Naive thymus-derived CD4-positive, alpha-beta T cell (primary cell): ENCODE measurements around the gene ASS1. TPM values are rescaled to one million over a fixed set of nuclear protein-coding genes. Genes with fewer than 3 reads are reported as not detected.

Source experiments
- ATAC-seq: fragments of 150-1000 bp; cut with Tn5 transposase; 2 replicates; pipeline ENCODE4 v1.10.0; 2021; ENCODE audit warnings: mild to moderate bottlenecking, moderate library complexity
- CTCF ChIA-PET: fragments of 350-600 bp; sonication (Branson Sonifier 250); formaldehyde crosslinking; loops from one replicate; lab custom pipeline; 2021; ENCODE audit warnings: antibody characterized with exemption; lab: Charles Lee
- POLR2A ChIA-PET: fragments of 350-600 bp; sonication (Branson Sonifier 250); formaldehyde crosslinking; loops from one replicate; lab custom pipeline; 2021; ENCODE audit warnings: antibody characterized with exemption, inconsistent platforms; lab: Charles Lee
- DNase-seq, 9 donors: peaks; one replicate each; pipeline versions ENCODE4 v3.0.0 to v3.0.0-alpha.2; 2020 to 2022; ENCODE audit warnings: mixed read lengths in 1 of 9
- H3K27ac ChIP-seq: one replicate; pipeline ENCODE4 v1.7.0; 2013; ENCODE audit warnings: mild to moderate bottlenecking, low read depth, low read length, moderate library complexity
- H3K27me3 ChIP-seq, 2 donors: one replicate each; pipeline ENCODE4 v1.7.0; 2013; ENCODE audit warnings: low read length in 2 of 2, mild to moderate bottlenecking in 2 of 2, moderate library complexity in 2 of 2; ENCODE audit not compliant: control insufficient read depth in 2 of 2, insufficient read depth in 2 of 2
- H3K36me3 ChIP-seq, 3 experiments: 1 replicate in 2 of 3; 2 replicates in 1 of 3; pipeline ENCODE4 v1.7.0; 2013; ENCODE audit warnings: low read length in 3 of 3, mild to moderate bottlenecking in 3 of 3, moderate library complexity in 1 of 3; ENCODE audit not compliant: insufficient read depth in 3 of 3, control insufficient read depth in 2 of 3
- H3K4me1 ChIP-seq, 2 donors: one replicate each; pipeline ENCODE4 v1.7.0; 2013; ENCODE audit warnings: low read length in 2 of 2, mild to moderate bottlenecking in 2 of 2, moderate library complexity in 1 of 2; ENCODE audit not compliant: control insufficient read depth in 2 of 2, insufficient read depth in 2 of 2
- H3K4me3 ChIP-seq: 2 replicates; pipeline ENCODE4 v1.7.0; 2013; ENCODE audit warnings: mild to moderate bottlenecking, low read length
- H3K9me3 ChIP-seq, 3 experiments: 1 replicate in 2 of 3; 2 replicates in 1 of 3; pipeline ENCODE4 v1.7.0; 2013; ENCODE audit warnings: low read length in 3 of 3; ENCODE audit not compliant: control insufficient read depth in 2 of 3
- H3K27ac Mint-ChIP-seq, 9 donors: one replicate each; pipeline ENCODE4 v1.8.0; 2020 to 2022; ENCODE audit warnings: mixed read lengths in 9 of 9, mild to moderate bottlenecking in 8 of 9, moderate library complexity in 5 of 9, inconsistent platforms in 2 of 9
- H3K27me3 Mint-ChIP-seq, 5 donors: one replicate each; pipeline ENCODE4 v1.8.0; 2021 to 2022; ENCODE audit warnings: mixed read lengths in 5 of 5, mild to moderate bottlenecking in 1 of 5
- H3K36me3 Mint-ChIP-seq, 5 donors: one replicate each; pipeline ENCODE4 v1.8.0; 2020 to 2022; ENCODE audit warnings: mixed read lengths in 5 of 5, mild to moderate bottlenecking in 3 of 5, inconsistent platforms in 1 of 5
- H3K4me1 Mint-ChIP-seq, 7 donors: one replicate each; pipeline ENCODE4 v1.8.0; 2020 to 2022; ENCODE audit warnings: mixed read lengths in 7 of 7, mild to moderate bottlenecking in 3 of 7, inconsistent platforms in 1 of 7
- H3K4me3 Mint-ChIP-seq, 10 donors: one replicate each; pipeline ENCODE4 v1.8.0; 2020 to 2022; ENCODE audit warnings: mild to moderate bottlenecking in 10 of 10, mixed read lengths in 10 of 10, moderate library complexity in 6 of 10, inconsistent platforms in 2 of 10
- H3K9me3 Mint-ChIP-seq, 11 donors: one replicate each; pipeline ENCODE4 v1.8.0; 2020 to 2022; ENCODE audit warnings: mixed read lengths in 11 of 11, mild to moderate bottlenecking in 4 of 11, inconsistent platforms in 1 of 11, moderate library complexity in 1 of 11
- intact Hi-C, 2 donors: fragments of 100-400 bp; cut with micrococcal nuclease; formaldehyde crosslinking; loops; one replicate each; pipeline ENCODE4 v1.15.1; 2023
- polyA plus RNA-seq, 2 donors: library from polyadenylated mRNA; unstranded; fragments of 300-500 nt; fragmentation: Illumina TruSeq; gene quantifications; one replicate each; pipeline ENCODE4 v1.2.3, GENCODE V29; 2021
- total RNA-seq, 6 experiments: library from RNA in 5 of 6; stranded (reverse) in 5 of 6; gene quantifications; 1 replicate in 5 of 6; 2 replicates in 1 of 6; pipeline ENCODE4 v1.2.3 and lab custom pipeline; 2021 to 2026

ASS1 gene
- total and polyA plus RNA-seq, 7 experiments from 2014 or later: 0.50 to 5.8 TPM; not detected in 5

DNA sequence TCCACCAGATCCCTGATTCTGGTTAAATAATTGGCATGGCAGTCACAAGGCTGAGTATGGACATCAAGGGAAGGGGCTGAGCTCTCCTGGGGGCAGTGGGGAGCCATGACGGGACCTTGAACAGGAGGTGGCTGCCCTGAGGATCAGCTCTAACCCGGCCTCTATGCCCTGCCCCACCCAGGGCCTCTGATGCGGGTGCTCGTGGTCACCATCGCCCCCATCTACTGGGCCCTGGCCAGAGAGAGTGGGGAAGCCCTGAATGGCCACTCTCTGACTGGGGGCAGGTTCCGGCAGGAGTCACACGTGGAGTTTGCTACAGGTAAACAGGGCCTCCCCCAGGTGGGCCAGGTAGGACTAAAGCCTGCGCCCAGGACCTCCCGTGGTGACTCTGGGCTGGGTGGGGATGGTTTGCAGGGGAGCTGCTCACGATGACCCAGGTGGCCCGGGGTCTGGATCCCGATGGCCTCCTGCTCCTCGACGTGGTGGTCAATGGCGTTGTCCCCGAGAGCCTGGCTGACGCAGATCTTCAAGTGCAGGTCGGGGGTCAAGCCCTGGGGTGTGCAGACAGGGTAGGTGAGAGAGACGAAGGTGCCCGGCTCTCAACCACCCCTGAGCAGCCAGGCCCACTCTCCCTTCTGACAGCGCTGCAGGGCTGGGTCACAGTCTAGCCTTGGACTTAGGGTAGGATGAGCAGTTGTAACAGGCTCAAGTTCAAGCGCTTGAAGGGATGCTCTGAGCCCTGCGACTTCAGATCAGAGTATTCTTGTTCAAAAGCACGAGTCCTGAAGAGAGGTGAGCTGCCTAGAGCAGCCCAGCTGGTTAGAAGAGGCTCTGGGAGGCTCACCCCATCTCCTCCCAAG, 19.9 kb upstream of the ASS1 start:
- Mint-ChIP-seq H3K4me3 (no peak overlapping the region), H3K36me3 (no peaks in the 10 kb centered on the region), H3K4me1 (no peaks in the 10 kb centered on the region), H3K27me3 (peaks cover 0 to 6% (median 3%) of the 10 kb centered on the region in 5 donors), H3K27ac (no peak overlapping the region), H3K9me3 (peaks cover 0 to 2% (median 0%) of the 10 kb centered on the region in 11 donors)
- H3K9me3 ChIP-seq: no peaks in the 10 kb centered on the region
- H3K4me3 ChIP-seq: no peak overlapping the region
- no peaks in the 10 kb centered on the region for H3K27me3 ChIP-seq
- intact Hi-C loops: no loop called here
- POLR2A ChIA-PET: no interaction called here
- CTCF ChIA-PET: no interaction called here
- ATAC-seq: peak; percentile 12
- no peaks in the 10 kb centered on the region for H3K4me1 ChIP-seq
- H3K27ac ChIP-seq: no peak overlapping the region
- no peak for DNase-seq
- no peaks in the 10 kb centered on the region for H3K36me3 ChIP-seq

DNA sequence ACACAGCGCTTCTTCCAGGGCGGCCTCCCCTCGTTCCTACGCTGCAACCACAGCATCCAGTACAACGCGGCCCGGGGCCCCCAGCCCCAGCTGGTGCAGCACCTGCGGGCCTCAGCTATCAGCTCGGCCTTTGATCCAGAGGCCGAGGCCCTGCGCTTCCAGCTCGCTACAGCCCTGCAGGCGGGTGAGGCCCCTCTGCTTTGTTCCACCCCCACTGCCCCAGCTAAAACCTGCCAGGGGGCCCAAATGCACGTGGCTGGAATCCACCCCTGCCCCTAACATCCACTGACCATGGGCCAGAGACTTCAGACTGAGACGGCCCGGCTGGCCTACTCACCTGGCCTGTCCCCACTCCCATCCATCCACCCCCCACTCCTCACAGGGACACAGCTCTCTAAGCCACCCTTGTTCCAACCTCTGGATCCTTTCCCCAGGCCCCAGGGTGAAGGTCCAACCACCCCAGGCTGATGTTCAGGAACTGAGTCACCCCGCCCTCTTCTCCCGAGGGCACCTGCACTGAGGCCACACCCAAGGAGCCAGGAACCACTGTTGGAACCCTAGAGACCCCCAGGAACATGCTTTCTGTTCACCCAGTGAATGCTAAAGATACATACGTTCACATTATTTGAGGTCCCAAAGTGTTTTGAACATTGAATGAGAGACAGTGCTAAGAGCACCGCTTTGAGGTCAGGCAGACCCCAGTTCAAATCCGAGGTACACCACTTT, 18.9 kb upstream of the ASS1 start:
- Histone ChIP-seq H3K36me3 (no peaks in the 10 kb centered on the region), H3K4me3 (no peak overlapping the region), H3K27me3 (no peaks in the 10 kb centered on the region), H3K9me3 (no peaks in the 10 kb centered on the region), H3K4me1 (no peaks in the 10 kb centered on the region), H3K27ac (no peak overlapping the region)
- Mint-ChIP-seq H3K27me3 (peaks cover 0 to 11% (median 4%) of the 10 kb centered on the region in 5 donors), H3K4me1 (no peaks in the 10 kb centered on the region), H3K4me3 (no peak overlapping the region), H3K27ac (no peak overlapping the region), H3K36me3 (no peaks in the 10 kb centered on the region), H3K9me3 (peaks cover 0 to 3% (median 0%) of the 10 kb centered on the region in 11 donors)
- ATAC-seq: no peak
- ChIA-PET CTCF (no interaction called here), POLR2A (no interaction called here)
- DNase-seq: no peak
- intact Hi-C loops: no loop called here

DNA sequence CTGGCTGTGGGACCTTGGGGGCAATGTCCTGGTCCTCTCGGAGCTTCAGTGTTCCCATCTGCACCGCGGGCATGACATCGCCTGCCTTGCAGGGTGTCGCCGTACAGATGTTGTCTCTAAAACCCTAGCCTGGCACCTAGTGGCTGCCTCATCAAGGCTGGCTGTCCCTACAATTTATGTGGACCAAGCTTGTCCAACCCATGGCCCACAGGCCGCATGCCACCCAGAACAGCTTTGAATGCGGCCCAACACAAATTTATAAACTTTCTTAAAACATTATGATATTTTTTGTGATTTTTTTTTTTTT, 18.3 kb upstream of the ASS1 start:
- no peak for ATAC-seq
- Histone ChIP-seq H3K36me3 (no peaks in the 10 kb centered on the region), H3K9me3 (no peaks in the 10 kb centered on the region), H3K4me1 (no peaks in the 10 kb centered on the region), H3K27ac (no peak overlapping the region), H3K27me3 (no peaks in the 10 kb centered on the region), H3K4me3 (no peak overlapping the region)
- Mint-ChIP-seq H3K27me3 (peaks cover 0 to 11% (median 4%) of the 10 kb centered on the region in 5 donors), H3K4me1 (no peaks in the 10 kb centered on the region), H3K9me3 (peaks cover 0 to 3% (median 0%) of the 10 kb centered on the region in 11 donors), H3K36me3 (no peaks in the 10 kb centered on the region), H3K27ac (no peak overlapping the region), H3K4me3 (no peak overlapping the region)
- intact Hi-C loops: no loop called here
- ChIA-PET POLR2A (no interaction called here), CTCF (no interaction called here)
- DNase-seq: no peak

- Histone ChIP-seq H3K4me1 (no peaks in the 10 kb centered on the region), H3K9me3 (no peaks in the 10 kb centered on the region), H3K27me3 (no peaks in the 10 kb centered on the region), H3K36me3 (no peaks in the 10 kb centered on the region), H3K27ac (no peak overlapping the region), H3K4me3 (no peak overlapping the region)
- no peaks in the 10 kb centered on the region for H3K36me3 Mint-ChIP-seq
- ChIA-PET POLR2A (no interaction called here), CTCF (no interaction called here)
- H3K4me3 Mint-ChIP-seq: no peak overlapping the region
- H3K4me1 Mint-ChIP-seq: no peaks in the 10 kb centered on the region
- H3K9me3 Mint-ChIP-seq: peaks cover 0 to 3% (median 0%) of the 10 kb centered on the region in 11 donors
- ATAC-seq (no peak), DNase-seq (no peak)
- no peak overlapping the region for H3K27ac Mint-ChIP-seq
- intact Hi-C loops: no loop called here
- peaks cover 0 to 12% (median 4%) of the 10 kb centered on the region in 5 donors for H3K27me3 Mint-ChIP-seq
These were observed 17.9 kb upstream of the ASS1 start for GRCh38 chr9:130426883-130427282.

- Mint-ChIP-seq H3K4me1 (peaks cover 0 to 1% (median 0%) of the 10 kb centered on the region in 7 donors), H3K27ac (no peak overlapping the region), H3K9me3 (peaks cover 0 to 3% (median 0%) of the 10 kb centered on the region in 11 donors), H3K36me3 (no peaks in the 10 kb centered on the region), H3K27me3 (peaks cover 2 to 17% (median 4%) of the 10 kb centered on the region in 5 donors), H3K4me3 (no peak overlapping the region)
- H3K4me1 ChIP-seq: no peaks in the 10 kb centered on the region
- no peak overlapping the region for H3K4me3 ChIP-seq
- no peaks in the 10 kb centered on the region for H3K27me3 ChIP-seq
- no peaks in the 10 kb centered on the region for H3K9me3 ChIP-seq
- H3K27ac ChIP-seq: no peak overlapping the region
- intact Hi-C loops: no loop called here
- ChIA-PET CTCF (no interaction called here), POLR2A (no interaction called here)
- H3K36me3 ChIP-seq: no peaks in the 10 kb centered on the region
- ATAC-seq (no peak), DNase-seq (no peak)
These were observed 17.4 kb upstream of the ASS1 start for GRCh38 chr9:130427326-130427725.

DNA sequence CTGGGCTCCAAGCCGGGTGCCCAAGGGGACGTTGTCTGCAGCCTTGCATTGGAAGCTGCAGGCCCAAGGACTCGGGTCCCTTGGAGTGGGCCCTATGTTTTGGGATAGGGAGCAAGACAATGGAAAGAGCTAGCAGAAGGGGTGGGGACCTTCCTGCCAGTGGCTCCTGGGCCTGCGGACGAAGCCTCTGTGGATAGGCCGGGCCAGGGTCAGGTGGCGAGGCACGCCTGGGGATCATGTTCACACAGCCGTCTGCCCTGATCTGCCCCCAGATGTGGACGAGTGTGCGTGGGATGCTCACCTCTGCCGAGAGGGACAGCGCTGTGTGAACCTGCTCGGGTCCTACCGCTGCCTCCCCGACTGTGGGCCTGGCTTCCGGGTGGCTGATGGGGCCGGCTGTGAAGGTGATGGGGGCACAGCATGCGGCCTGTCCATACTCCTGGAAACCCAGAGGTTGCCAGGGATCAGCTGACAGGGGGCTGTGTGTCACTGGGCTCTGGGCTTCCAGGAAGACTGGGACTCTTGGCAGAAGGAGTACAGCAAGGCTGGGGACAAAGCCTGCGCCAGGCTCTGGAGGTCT, 16.6 kb upstream of the ASS1 start:
- Histone ChIP-seq H3K36me3 (no peaks in the 10 kb centered on the region), H3K4me3 (no peak overlapping the region), H3K9me3 (no peaks in the 10 kb centered on the region), H3K27me3 (no peaks in the 10 kb centered on the region), H3K4me1 (no peaks in the 10 kb centered on the region), H3K27ac (no peak overlapping the region)
- Mint-ChIP-seq H3K27me3 (peaks cover 4 to 23% (median 10%) of the 10 kb centered on the region in 5 donors), H3K36me3 (no peaks in the 10 kb centered on the region), H3K4me1 (peaks cover 0 to 6% (median 0%) of the 10 kb centered on the region in 7 donors), H3K4me3 (no peak overlapping the region), H3K9me3 (peaks cover 0 to 3% (median 0%) of the 10 kb centered on the region in 11 donors), H3K27ac (peak overlapping the region in 1 of 9 donors; percentile 14)
- intact Hi-C loops: no loop called here
- CTCF ChIA-PET: no interaction called here
- POLR2A ChIA-PET: no interaction called here
- ATAC-seq: no peak
- no peak for DNase-seq
